OCI-LY7 (cell line): ENCODE data around the gene GABARAP. TPM values are rescaled to one million over a fixed set of nuclear protein-coding genes. Genes with fewer than 3 reads are reported as not detected.
A peak's percentile ranks its signal among the peaks of the same experiment; 100 is the strongest.

ENCODE experiments used
- BruUV-seq: library from RNA; stranded (reverse); fragments of 400-500 nt; replicated peaks from 2 replicates; lab custom pipeline; 2021; lab: Mats Ljungman, UMichigan
- CTCF ChIA-PET: fragments of 300-600 bp; sonication (Branson Sonifier 250); formaldehyde crosslinking; loops from one replicate; lab custom pipeline; 2022; ENCODE audit warnings: antibody characterized with exemption; ENCODE audit not compliant: unreplicated experiment; lab: Charles Lee
- POLR2A ChIA-PET: fragments of 300-600 bp; sonication (Branson Sonifier 250); formaldehyde crosslinking; loops from one replicate; lab custom pipeline; 2022; ENCODE audit warnings: antibody characterized with exemption; lab: Charles Lee
- DNase-seq: peaks from one replicate; pipeline ENCODE4 v3.0.0-alpha.2; 2015; ENCODE audit warnings: low spot score
- H2AFZ ChIP-seq: fragments of 200-600 bp; sonication (generic), shearing (Covaris generic); 2 replicates; pipeline ENCODE4 v1.6.1; 2014; ENCODE audit warnings: mild to moderate bottlenecking, antibody characterized with exemption, low read length, moderate library complexity
- H3K27ac ChIP-seq: fragments of 200-600 bp; sonication (generic); 2 replicates; pipeline ENCODE4 v1.5.1; 2014; ENCODE audit warnings: mixed run types, low read depth, mild to moderate bottlenecking, moderate library complexity, low read length, inconsistent platforms; ENCODE audit not compliant: poor library complexity, severe bottlenecking
- H3K36me3 ChIP-seq: fragments of 200-600 bp; sonication (generic); 2 replicates; pipeline ENCODE4 v1.6.1; 2014; ENCODE audit warnings: mild to moderate bottlenecking, antibody characterized with exemption, low read length, moderate library complexity, mixed read lengths; ENCODE audit not compliant: insufficient read depth
- H3K4me1 ChIP-seq: fragments of 200-600 bp; sonication (generic); 2 replicates; pipeline ENCODE4 v1.5.1; 2014; ENCODE audit warnings: mild to moderate bottlenecking, low read length; ENCODE audit not compliant: insufficient read depth, poor library complexity, severe bottlenecking
- H3K4me2 ChIP-seq: fragments of 200-600 bp; sonication (generic); 2 replicates; pipeline ENCODE4 v1.6.1; 2014; ENCODE audit warnings: mild to moderate bottlenecking, low read length
- H3K4me3 ChIP-seq: fragments of 200-600 bp; sonication (generic); 2 replicates; pipeline ENCODE4 v1.5.1; 2014; ENCODE audit warnings: mild to moderate bottlenecking, low read depth, low read length; ENCODE audit not compliant: poor library complexity, severe bottlenecking
- H3K79me2 ChIP-seq: fragments of 200-600 bp; sonication (generic); 2 replicates; pipeline ENCODE4 v1.6.1; 2016; ENCODE audit warnings: low read depth, mild to moderate bottlenecking, low read length, moderate library complexity, mixed read lengths; ENCODE audit not compliant: insufficient read depth
- H3K9me2 ChIP-seq: fragments of 200-600 bp; sonication (generic); 2 replicates; pipeline ENCODE4 v1.6.1; 2016; ENCODE audit warnings: mild to moderate bottlenecking, low read length, mixed read lengths; ENCODE audit not compliant: insufficient read depth
- H3K9me3 ChIP-seq: fragments of 200-600 bp; sonication (generic); 2 replicates; pipeline ENCODE4 v1.6.1; 2014; ENCODE audit warnings: mild to moderate bottlenecking, mixed run types, low read length, mixed read lengths
- H4K20me1 ChIP-seq: fragments of 200-600 bp; sonication (generic); 2 replicates; pipeline ENCODE4 v1.6.1; 2014; ENCODE audit warnings: mild to moderate bottlenecking, antibody characterized with exemption, low read length, moderate library complexity, mixed read lengths; ENCODE audit not compliant: insufficient read depth
- CTCF ChIP-seq: fragments of 200-600 bp; sonication (generic); conservative IDR thresholded peaks from 2 replicates; pipeline ENCODE4 v1.5.1; 2014; ENCODE audit warnings: mild to moderate bottlenecking, antibody characterized with exemption, low read length, moderate library complexity, mixed read lengths
- EZH2phosphoT487 ChIP-seq: fragments of 200-600 bp; sonication (generic); IDR thresholded peaks from 2 replicates; pipeline ENCODE4 v1.6.1; 2018; ENCODE audit warnings: low read depth, borderline replicate concordance, mild to moderate bottlenecking, mixed run types, antibody characterized with exemption, low read length, moderate library complexity, mixed read lengths
- intact Hi-C: fragments of 100-400 bp; cut with micrococcal nuclease; formaldehyde crosslinking; loops from one replicate; pipeline ENCODE4 v1.10.0; 2022; ENCODE audit not compliant: unreplicated experiment
- total RNA-seq, 2 experiments: library from RNA; depleted of rRNA in 1 of 2; stranded (reverse); fragments of >200 nt in 1 of 2; shearing (Covaris generic) in 1 of 2; gene quantifications; 2 replicates each; pipeline ENCODE4 v1.2.3, GENCODE V29; 2014 to 2022

Gene GABARAP
- total RNA-seq, 2 experiments from 2014 or later = 128 to 199 TPM

GRCh38 chr17:7218758-7219157, 23.5 kb downstream of the GABARAP start:
- Histone ChIP-seq H4K20me1 (no peaks in the 10 kb centered on the region), H3K36me3 (peaks cover 31% of the 10 kb centered on the region), H3K4me2 (peak overlapping the region; percentile 91), H3K79me2 (peaks cover 13% of the 10 kb centered on the region), H3K9me3 (no peaks in the 10 kb centered on the region), H3K4me1 (peaks cover 59% of the 10 kb centered on the region), H2AFZ (peak overlapping the region; percentile 26; the same call in 1 of the 2 replicates), H3K9me2 (no peaks in the 10 kb centered on the region), H3K4me3 (no peak overlapping the region), H3K27ac (peak overlapping the region; percentile 71)
- BruUV-seq = no TSS peak
- no peak for DNase-seq
- TF ChIP-seq CTCF (no peak), EZH2phosphoT487 (no peak)
- ChIA-PET POLR2A (interaction anchor here (0.5 to 1.5 kb wide), 3 partner anchors 24 to 536 kb away, joined by 3 to 4 read pairs (median 3); partner anchors contain the start of gene GABARAP), CTCF (interaction anchor here (0.6 kb wide), 1 partner anchor 90 kb away, joined by 3 read pairs; no protein-coding TSS in a partner anchor)
- intact Hi-C loops = no loop called here

DNA sequence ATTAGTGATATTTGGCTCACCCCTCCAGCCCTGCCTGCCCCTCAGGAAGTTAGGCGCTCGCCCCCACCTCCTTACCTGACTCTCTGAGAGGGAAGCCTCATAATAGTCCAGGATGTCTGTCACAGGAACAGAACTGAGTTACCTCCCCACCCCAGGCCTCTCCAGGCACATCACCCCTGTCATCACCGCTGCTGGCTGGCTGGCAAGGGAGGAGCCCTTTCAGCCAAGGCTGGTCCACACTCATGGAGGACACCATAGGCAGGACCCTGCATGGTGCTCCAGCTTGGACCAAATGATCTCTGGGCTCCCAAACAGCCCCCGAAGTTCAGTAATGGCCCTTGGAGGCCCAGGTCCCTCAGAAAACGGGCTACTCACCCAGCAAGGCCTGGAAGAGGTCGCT, 24.1 kb downstream of the GABARAP start:
- ChIA-PET CTCF (no interaction called here), POLR2A (no interaction called here)
- Histone ChIP-seq H3K9me3 (no peaks in the 10 kb centered on the region), H3K27ac (peak overlapping the region; percentile 71), H3K9me2 (no peaks in the 10 kb centered on the region), H4K20me1 (no peaks in the 10 kb centered on the region), H3K79me2 (peaks cover 19% of the 10 kb centered on the region), H3K4me3 (peak overlapping the region; percentile 75), H3K36me3 (peaks cover 25% of the 10 kb centered on the region; the same call in 1 of the 2 replicates), H3K4me1 (peaks cover 64% of the 10 kb centered on the region), H3K4me2 (peak overlapping the region; percentile 91), H2AFZ (peak overlapping the region; percentile 17; the same call in 1 of the 2 replicates)
- TF ChIP-seq CTCF = no peak
- TF ChIP-seq EZH2phosphoT487 = no peak
- no peak for DNase-seq
- BruUV-seq = no TSS peak
- intact Hi-C loops = no loop called here
